H1 (cell line): ENCODE measurements around the gene PKP3. TPM values are rescaled to one million over a fixed set of nuclear protein-coding genes. Genes with fewer than 3 reads are reported as not detected.

Source experiments
- CTCF ChIA-PET: fragments of 300-600 bp; sonication (Branson Sonifier 250); formaldehyde crosslinking; loops from one replicate; lab custom pipeline; 2021; ENCODE audit not compliant: partially characterized antibody; lab: Charles Lee
- POLR2A ChIA-PET: fragments of 300-600 bp; sonication (Branson Sonifier 250); formaldehyde crosslinking; loops from one replicate; lab custom pipeline; 2021; ENCODE audit warnings: inconsistent platforms; ENCODE audit not compliant: partially characterized antibody; lab: Charles Lee
- DNase-seq, 2 experiments: peaks; one replicate each; pipeline versions ENCODE4 v3.0.0 to v3.0.0-alpha.2; 2010 to 2022; ENCODE audit warnings: low spot score in 2 of 2, low read depth in 1 of 2, mixed read lengths in 1 of 2
- FAIRE-seq: peaks from 2 replicates; lab custom pipeline; 2011; peaks lifted over from hg19 to GRCh38; lab: Jason Lieb, UNC
- H2AFZ ChIP-seq: 2 replicates; pipeline ENCODE4 v1.8.1; 2012; ENCODE audit warnings: low read length, inconsistent platforms
- H2AK5ac ChIP-seq: 2 replicates; pipeline ENCODE4 v1.6.1; 2013; ENCODE audit warnings: low read depth, low read length
- H2BK120ac ChIP-seq: replicated peaks from 2 replicates; pipeline ENCODE3; 2013; ENCODE audit warnings: low read depth, low read length, inconsistent platforms
- H2BK12ac ChIP-seq: 2 replicates; pipeline ENCODE4 v1.6.1; 2013; ENCODE audit warnings: low read depth, low read length
- H2BK15ac ChIP-seq: 2 replicates; pipeline ENCODE4 v1.6.1; 2013; ENCODE audit warnings: low read length
- H2BK20ac ChIP-seq: 2 replicates; pipeline ENCODE4 v1.6.1; 2013; ENCODE audit warnings: low read length
- H2BK5ac ChIP-seq: 2 replicates; pipeline ENCODE4 v1.6.1; 2013; ENCODE audit warnings: low read depth, low read length
- H3K14ac ChIP-seq: 2 replicates; pipeline ENCODE4 v1.6.1; 2013; ENCODE audit warnings: inconsistent platforms; ENCODE audit not compliant: insufficient read length
- H3K18ac ChIP-seq: 2 replicates; pipeline ENCODE4 v1.6.1; 2013; ENCODE audit warnings: low read length; ENCODE audit errors: extremely low read depth
- H3K23ac ChIP-seq: 2 replicates; pipeline ENCODE4 v1.6.1; 2013; ENCODE audit warnings: inconsistent platforms; ENCODE audit not compliant: insufficient read length
- H3K23me2 ChIP-seq: 2 replicates; pipeline ENCODE4 v1.6.1; 2013; ENCODE audit warnings: low read depth, low read length
- H3K27ac ChIP-seq: 2 replicates; pipeline ENCODE4 v1.6.1; 2011; ENCODE audit warnings: low read depth, low read length, inconsistent platforms
- H3K27me3 ChIP-seq, 4 experiments: replicated peaks in 1 of 4; 1 replicate in 1 of 4; 2 replicates in 3 of 4; pipeline versions ENCODE4 v1.6.1 to v1.8.1; 2011 to 2013; ENCODE audit warnings: low read length in 3 of 4, mild to moderate bottlenecking in 3 of 4, inconsistent platforms in 2 of 4, mixed read lengths in 2 of 4, moderate library complexity in 1 of 4; ENCODE audit not compliant: control insufficient read depth in 3 of 4, insufficient read depth in 3 of 4; ENCODE audit errors: extremely low read depth in 1 of 4
- H3K36me3 ChIP-seq, 4 experiments: 2 replicates each; pipeline versions ENCODE4 v1.6.1 to v1.8.1; 2011 to 2013; ENCODE audit warnings: mild to moderate bottlenecking in 4 of 4, low read length in 3 of 4, moderate library complexity in 2 of 4, control low read depth in 1 of 4, inconsistent platforms in 1 of 4; ENCODE audit not compliant: insufficient read depth in 4 of 4, control insufficient read depth in 2 of 4
- H3K4ac ChIP-seq: replicated peaks from 2 replicates; pipeline ENCODE3; 2013; ENCODE audit warnings: low read length, low read depth, mixed read lengths, inconsistent platforms; ENCODE audit not compliant: insufficient read length
- H3K4me1 ChIP-seq, 4 experiments: replicated peaks in 1 of 4; 1 replicate in 1 of 4; 2 replicates in 3 of 4; pipeline versions ENCODE4 v1.6.1 to v1.8.1; 2011 to 2013; ENCODE audit warnings: low read length in 3 of 4, inconsistent platforms in 2 of 4, mixed read lengths in 1 of 4; ENCODE audit not compliant: insufficient read depth in 4 of 4, control insufficient read depth in 3 of 4
- H3K4me2 ChIP-seq, 2 experiments: 2 replicates each; pipeline versions ENCODE4 v1.6.1 to v1.8.1; 2011 to 2013; ENCODE audit warnings: low read depth in 2 of 2, low read length in 2 of 2, control low read depth in 1 of 2, inconsistent platforms in 1 of 2, mild to moderate bottlenecking in 1 of 2; ENCODE audit not compliant: insufficient read depth in 1 of 2
- H3K4me3 ChIP-seq, 4 experiments: fragments of 200-600, 300-600 bp in 1 of 4; sonication (generic), shearing (Covaris generic), sonication (Bioruptor Twin) in 1 of 4; 2 replicates each; pipeline versions ENCODE4 v1.5.1 to v1.8.1; 2011 to 2016; ENCODE audit warnings: low read length in 4 of 4, low read depth in 3 of 4, control low read depth in 2 of 4, inconsistent platforms in 2 of 4, mild to moderate bottlenecking in 2 of 4, mixed read lengths in 1 of 4, moderate library complexity in 1 of 4; ENCODE audit not compliant: insufficient read depth in 2 of 4; ENCODE audit errors: extremely low read depth in 1 of 4
- H3K56ac ChIP-seq: replicated peaks from 2 replicates; pipeline ENCODE3; 2013; ENCODE audit warnings: low read depth, mild to moderate bottlenecking, mixed read lengths, low read length, inconsistent platforms; ENCODE audit not compliant: insufficient read length
- H3K79me1 ChIP-seq: 2 replicates; pipeline ENCODE4 v1.6.1; 2013; ENCODE audit warnings: low read depth, low read length, control low read depth
- H3K79me2 ChIP-seq, 2 experiments: 2 replicates each; pipeline versions ENCODE4 v1.6.1 to v1.8.1; 2012 to 2013; ENCODE audit warnings: low read length in 2 of 2, mild to moderate bottlenecking in 2 of 2, inconsistent platforms in 1 of 2; ENCODE audit not compliant: insufficient read depth in 2 of 2, control insufficient read depth in 1 of 2
- H3K9ac ChIP-seq, 4 experiments: replicated peaks in 1 of 4; 1 replicate in 1 of 4; 2 replicates in 3 of 4; pipeline versions ENCODE4 v1.6.1 to v1.8.1; 2011 to 2013; ENCODE audit warnings: low read depth in 3 of 4, low read length in 3 of 4, control low read depth in 2 of 4, mild to moderate bottlenecking in 2 of 4, moderate library complexity in 2 of 4, inconsistent platforms in 1 of 4; ENCODE audit errors: extremely low read depth in 1 of 4
- H3K9me3 ChIP-seq, 2 experiments: 2 replicates each; pipeline versions ENCODE4 v1.6.1 to v1.8.1; 2012 to 2013; ENCODE audit warnings: mild to moderate bottlenecking in 2 of 2, moderate library complexity in 2 of 2, control low read depth in 1 of 2, inconsistent platforms in 1 of 2, low read depth in 1 of 2, low read length in 1 of 2, mixed read lengths in 1 of 2; ENCODE audit not compliant: insufficient read depth in 2 of 2
- H4K20me1 ChIP-seq, 2 experiments: replicated peaks in 1 of 2; 2 replicates each; pipeline versions ENCODE3 to v1.8.1; 2011 to 2013; ENCODE audit warnings: inconsistent platforms in 2 of 2, low read length in 2 of 2, mild to moderate bottlenecking in 1 of 2; ENCODE audit not compliant: insufficient read depth in 2 of 2, control insufficient read depth in 1 of 2
- H4K5ac ChIP-seq: 2 replicates; pipeline ENCODE4 v1.6.1; 2013; ENCODE audit warnings: low read length, low read depth, mixed read lengths, inconsistent platforms; ENCODE audit not compliant: insufficient read length
- H4K8ac ChIP-seq: 2 replicates; pipeline ENCODE4 v1.8.0; 2013; ENCODE audit warnings: mild to moderate bottlenecking, moderate library complexity, low read length, inconsistent platforms; ENCODE audit not compliant: insufficient read depth; ENCODE audit errors: extremely low read depth
- H4K91ac ChIP-seq: replicated peaks from 2 replicates; pipeline ENCODE3; 2013; ENCODE audit warnings: low read length, mixed read lengths, inconsistent platforms; ENCODE audit not compliant: insufficient read length
- GABPA ChIP-seq: IDR thresholded peaks from 2 replicates; pipeline ENCODE4 v1.6.1; 2011; ENCODE audit warnings: mild to moderate bottlenecking, low read length, moderate library complexity, borderline replicate concordance; ENCODE audit not compliant: insufficient read depth
- JUND ChIP-seq: IDR thresholded peaks from 2 replicates; pipeline ENCODE4 v1.6.1; 2011; ENCODE audit warnings: mild to moderate bottlenecking, improper control_type of control experiment, low read length
- MAFK ChIP-seq: IDR thresholded peaks from 2 replicates; pipeline ENCODE4 v1.6.1; 2012; ENCODE audit warnings: low read depth, mild to moderate bottlenecking, improper control_type of control experiment, low read length
- RBBP5 ChIP-seq: IDR thresholded peaks from 2 replicates; pipeline ENCODE4 v1.7.1; 2012; ENCODE audit warnings: low read depth, mild to moderate bottlenecking, inconsistent platforms, low read length, moderate library complexity, borderline replicate concordance
- RNF2 ChIP-seq: fragments of 200-900, 300-1000 bp; sonication (generic); IDR thresholded peaks from 2 replicates; pipeline ENCODE4 v1.7.1; 2016; ENCODE audit warnings: borderline replicate concordance, low read depth, mild to moderate bottlenecking, antibody characterized with exemption, low read length; ENCODE audit not compliant: poor library complexity, severe bottlenecking; ENCODE audit errors: missing control alignments
- SAP30 ChIP-seq: fragments of 300-600 bp; sonication (generic); IDR thresholded peaks from 2 replicates; pipeline ENCODE4 v1.7.1; 2012; ENCODE audit warnings: low read length, moderate library complexity, mild to moderate bottlenecking, inconsistent platforms; ENCODE audit not compliant: insufficient read depth, insufficient replicate concordance
- SIN3A ChIP-seq, 2 experiments: IDR thresholded peaks in 1 of 2; conservative IDR thresholded peaks in 1 of 2; 2 replicates each; pipeline ENCODE4 v1.6.1; 2011 to 2012; ENCODE audit warnings: low read length in 2 of 2, improper control_type of control experiment in 1 of 2, low read depth in 1 of 2, mild to moderate bottlenecking in 1 of 2
- TEAD4 ChIP-seq: IDR thresholded peaks from 2 replicates; pipeline ENCODE4 v1.6.1; 2012; ENCODE audit warnings: low read depth, low read length, inconsistent platforms, mixed read lengths
- ZNF274 ChIP-seq: IDR thresholded peaks from 2 replicates; pipeline ENCODE4 v1.7.0; 2012; ENCODE audit warnings: low read length, borderline replicate concordance; ENCODE audit errors: extremely low read depth
- WGBS, 2 experiments: shearing (Covaris generic) in 1 of 2; methylation state at CpG; one replicate each; pipeline versions ENCODE4 v1.1.6 to v1.1.7; 2013 to 2015; ENCODE audit warnings: low lambda C conversion rate in 2 of 2, mixed read lengths in 2 of 2, inconsistent platforms in 1 of 2, low coverage in 1 of 2, missing lambda C conversion rate in 1 of 2; ENCODE audit not compliant: insufficient replicate concordance in 2 of 2, insufficient coverage in 1 of 2, insufficient read length in 1 of 2; ENCODE audit errors: extremely low coverage in 1 of 2, missing lambda C conversion rate in 1 of 2; 5-methylcytosine and 5-hydroxymethylcytosine counted together
- polyA plus RNA-seq, 7 experiments: library from polyadenylated mRNA; depleted of rRNA in 3 of 7; stranded (reverse) in 5 of 7; unstranded in 2 of 7; fragments of >200 nt in 5 of 7; fragments of 200-250 nt in 2 of 7; gene quantifications; 1 replicate in 5 of 7; 2 replicates in 1 of 7; 4 replicates in 1 of 7; pipeline versions ENCODE4 v1.2.1 to v1.2.3, GENCODE V29; 2011 to 2013; ENCODE audit warnings: missing spikeins in 2 of 7, mixed read lengths in 2 of 7
- total RNA-seq: library from RNA; stranded (reverse); fragmentation: NEBNext Ultra II Directional; extraction: Animal tissue kit (Norgen Biotek cat#: 25700); gene quantifications from 2 replicates; pipeline ENCODE4 v1.2.1, GENCODE V29; 2021
- TF ChIP-seq, protein P1 (sequence below): IDR thresholded peaks from 2 replicates; pipeline ENCODE4 v1.6.1; 2012; ENCODE audit warnings: inconsistent platforms

Gene PKP3
- total and polyA plus RNA-seq, 2 of the 8 experiments (the other 6 are each of a cell fraction or from before 2014, with no cell fraction given), result 16.7 to 28.7 TPM

DNA sequence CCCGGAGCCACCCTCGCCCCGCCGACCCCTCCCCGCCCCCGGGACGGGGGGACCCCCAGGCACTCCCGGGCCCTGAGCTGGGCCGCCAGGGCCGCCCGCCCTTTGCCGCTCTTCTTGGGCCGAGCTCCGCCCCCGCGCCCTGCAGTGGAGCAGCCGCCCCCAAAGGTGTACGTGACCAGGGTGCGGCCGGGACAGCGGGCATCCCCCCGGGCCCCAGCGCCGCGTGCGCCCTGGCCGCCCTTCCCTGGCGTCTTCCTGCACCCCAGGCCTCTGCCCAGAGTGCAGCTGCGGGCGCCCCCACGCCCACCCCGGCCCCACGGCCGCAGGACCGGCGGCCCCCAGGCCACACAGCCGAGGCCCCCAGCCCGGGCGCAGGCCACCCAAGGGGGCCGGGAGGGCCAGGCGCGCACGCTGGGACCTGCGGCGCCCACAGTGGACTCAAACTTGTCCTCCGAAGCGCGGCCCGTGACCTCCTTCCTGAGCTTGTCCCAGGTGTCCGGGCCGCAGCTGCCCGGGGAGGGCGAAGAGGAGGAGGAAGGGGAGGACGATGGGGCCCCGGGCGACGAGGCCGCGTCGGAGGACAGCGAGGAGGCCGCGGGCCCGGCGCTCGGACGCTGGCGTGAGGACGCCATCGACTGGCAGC is 17.4 kb upstream of the PKP3 start:
- Histone ChIP-seq H3K79me1 (no peaks in the 10 kb centered on the region), H3K23me2 (no peaks in the 10 kb centered on the region), H3K27ac (no peak overlapping the region), H3K36me3 (peaks cover 11 to 65% (median 21%) of the 10 kb centered on the region in 4 experiments; a peak in 7 of 8 replicates), H3K9me3 (no peaks in the 10 kb centered on the region), H3K4me3 (no peak overlapping the region), H3K4ac (no peak overlapping the region), H3K4me2 (no peak overlapping the region), H3K56ac (no peak overlapping the region), H4K8ac (peak overlapping the region; percentile 68; the same call in 1 of the 2 replicates), H4K20me1 (peaks cover 0 to 6% of the 10 kb centered on the region in 2 experiments), H4K5ac (no peak overlapping the region), H3K23ac (no peak overlapping the region), H3K79me2 (peaks cover 0 to under 1% of the 10 kb centered on the region in 2 experiments; a peak in 1 of 4 replicates), H2AK5ac (no peak overlapping the region), H2BK120ac (no peak overlapping the region), H2BK12ac (no peak overlapping the region), H3K18ac (no peak overlapping the region), H3K27me3 (no peaks in the 10 kb centered on the region), H2BK20ac (no peak overlapping the region), H2AFZ (no peak overlapping the region), H3K9ac (no peak overlapping the region), H2BK15ac (no peak overlapping the region), H2BK5ac (no peak overlapping the region), H4K91ac (no peak overlapping the region), H3K14ac (no peak overlapping the region), H3K4me1 (no peaks in the 10 kb centered on the region)
- CTCF ChIA-PET, result interaction anchor here (0.8 to 3.0 kb wide), 3 partner anchors 10 to 122 kb away, joined by 3 to 11 read pairs (median 4); no protein-coding TSS in a partner anchor
- POLR2A ChIA-PET, result interaction anchor here (0.8 to 1.8 kb wide), 12 partner anchors 9 to 159 kb away, joined by 3 to 7 read pairs (median 4); partner anchors contain the start of genes PKP3, PTDSS2 and RNH1
- FAIRE-seq, result no peak
- WGBS, 2 experiments, result 94% methylated on average over 31 of the region's 70 CpGs; no CpG with 5 or more reads in 1 of the 2 experiments
- no peak for DNase-seq
- TF ChIP-seq SIN3A (conservative IDR thresholded peaks at IDR 0.05 in 1 of 2, IDR thresholded peaks at IDR 0.05 in 1 of 2; ENCODE audit: low read depth in 1 of 2, low read length in 2 of 2), result no peak
- TF ChIP-seq GABPA, result no peak
- no peak for TF ChIP-seq TEAD4
- TF ChIP-seq RBBP5, result no peak
- no peak for TF ChIP-seq RNF2
- TF ChIP-seq MAFK, result no peak
- no peak for TF ChIP-seq JUND
- TF ChIP-seq, protein P1, sequence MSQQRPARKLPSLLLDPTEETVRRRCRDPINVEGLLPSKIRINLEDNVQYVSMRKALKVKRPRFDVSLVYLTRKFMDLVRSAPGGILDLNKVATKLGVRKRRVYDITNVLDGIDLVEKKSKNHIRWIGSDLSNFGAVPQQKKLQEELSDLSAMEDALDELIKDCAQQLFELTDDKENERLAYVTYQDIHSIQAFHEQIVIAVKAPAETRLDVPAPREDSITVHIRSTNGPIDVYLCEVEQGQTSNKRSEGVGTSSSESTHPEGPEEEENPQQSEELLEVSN, result no peak
- no peak for TF ChIP-seq SAP30
- TF ChIP-seq ZNF274, result no peak
